NT2/D1 (cell line): ENCODE results near the gene LDLRAD3.
"Not testable (repeated sequence)": the region's sequence is repeated elsewhere in the genome, so short reads cannot be mapped to it uniquely, and the experiment has no call there.

Experiments used
- DNase-seq: peaks from one replicate; pipeline ENCODE4 v3.0.0-alpha.2; 2011; ENCODE audit warnings: low read depth, low spot score
- H3K27me3 ChIP-seq: 2 replicates; pipeline ENCODE4 v1.6.0; 2011; ENCODE audit warnings: mild to moderate bottlenecking; ENCODE audit not compliant: insufficient read length, insufficient read depth
- H3K36me3 ChIP-seq: 2 replicates; pipeline ENCODE4 v1.6.1; 2011; ENCODE audit warnings: mild to moderate bottlenecking, low read length, mixed read lengths; ENCODE audit not compliant: insufficient read depth, insufficient read length
- H3K4me1 ChIP-seq: 2 replicates; pipeline ENCODE4 v1.5.1; 2011; ENCODE audit not compliant: insufficient read depth, insufficient read length
- H3K4me3 ChIP-seq: 2 replicates; pipeline ENCODE4 v1.5.1; 2011; ENCODE audit warnings: low read depth; ENCODE audit not compliant: insufficient read length
- H3K9ac ChIP-seq: 2 replicates; pipeline ENCODE4 v1.6.0; 2011; ENCODE audit warnings: low read depth; ENCODE audit not compliant: insufficient read length
- H3K9me3 ChIP-seq: 2 replicates; pipeline ENCODE4 v1.5.1; 2011; ENCODE audit warnings: mild to moderate bottlenecking, low read length; ENCODE audit not compliant: insufficient read depth
- SUZ12 ChIP-seq: IDR thresholded peaks from 2 replicates; pipeline ENCODE4 v1.6.1; 2011; ENCODE audit not compliant: insufficient read length, insufficient read depth; ENCODE audit errors: extremely low read depth
- YY1 ChIP-seq: IDR thresholded peaks from 2 replicates; pipeline ENCODE4 v1.6.1; 2011; ENCODE audit not compliant: insufficient read length, insufficient read depth
- ZNF274 ChIP-seq: IDR thresholded peaks from 2 replicates; pipeline ENCODE4 v1.6.1; 2011; ENCODE audit warnings: mild to moderate bottlenecking, low read depth, low read length

The LDLRAD3 gene

GRCh38 chr11:35909511-35910265 is 34.2 kb upstream of the LDLRAD3 start:
- no peak overlapping the region for H3K4me3 ChIP-seq
- no peaks in the 10 kb centered on the region for H3K9me3 ChIP-seq
- no peaks in the 10 kb centered on the region for H3K36me3 ChIP-seq
- H3K27me3 ChIP-seq = no peaks in the 10 kb centered on the region
- no peak for DNase-seq
- H3K9ac ChIP-seq = no peak overlapping the region
- no peak for TF ChIP-seq SUZ12
- TF ChIP-seq YY1 = no peak
- TF ChIP-seq ZNF274 = no peak
- no peaks in the 10 kb centered on the region for H3K4me1 ChIP-seq

GRCh38 chr11:35911013-35911412 is 32.8 kb upstream of the LDLRAD3 start:
- Histone ChIP-seq H3K9ac (no peak overlapping the region), H3K4me3 (no peak overlapping the region), H3K36me3 (no peaks in the 10 kb centered on the region), H3K9me3 (no peaks in the 10 kb centered on the region), H3K4me1 (no peaks in the 10 kb centered on the region), H3K27me3 (no peaks in the 10 kb centered on the region)
- TF ChIP-seq YY1 = no peak
- no peak for TF ChIP-seq SUZ12
- TF ChIP-seq ZNF274 = no peak
- no peak for DNase-seq

GRCh38 chr11:35911616-35912165 is 32.2 kb upstream of the LDLRAD3 start:
- Histone ChIP-seq H3K9me3 (no peaks in the 10 kb centered on the region), H3K27me3 (no peaks in the 10 kb centered on the region), H3K4me3 (no peak overlapping the region), H3K36me3 (no peaks in the 10 kb centered on the region), H3K9ac (no peak overlapping the region), H3K4me1 (no peaks in the 10 kb centered on the region)
- DNase-seq = no peak
- TF ChIP-seq SUZ12 (no peak), YY1 (no peak), ZNF274 (no peak)

- not testable (repeated sequence) for DNase-seq, H3K27me3 ChIP-seq, H3K4me3 ChIP-seq, H3K36me3 ChIP-seq, H3K4me1 ChIP-seq, H3K9me3 ChIP-seq, H3K9ac ChIP-seq
Observed at GRCh38 chr11:35912436-35912835, 31.4 kb upstream of the LDLRAD3 start.

- no peaks in the 10 kb centered on the region for H3K4me1 ChIP-seq
- no peak for TF ChIP-seq YY1
- no peak for TF ChIP-seq ZNF274
- TF ChIP-seq SUZ12 = no peak
Observed at GRCh38 chr11:35912883-35913624, 30.8 kb upstream of the LDLRAD3 start.

GRCh38 chr11:35914816-35915215 is 29.0 kb upstream of the LDLRAD3 start:
- Histone ChIP-seq H3K4me1 (peaks cover 3% of the 10 kb centered on the region), H3K9ac (no peak overlapping the region), H3K36me3 (no peaks in the 10 kb centered on the region), H3K9me3 (no peaks in the 10 kb centered on the region), H3K27me3 (no peaks in the 10 kb centered on the region), H3K4me3 (no peak overlapping the region)
- no peak for DNase-seq
- TF ChIP-seq YY1 (no peak), ZNF274 (no peak), SUZ12 (no peak)

More at GRCh38 chr11:35912883-35913624, 30.8 kb upstream of the LDLRAD3 start:
- Histone ChIP-seq H3K9ac (no peak overlapping the region), H3K4me3 (no peak overlapping the region), H3K27me3 (no peaks in the 10 kb centered on the region), H3K9me3 (no peaks in the 10 kb centered on the region), H3K36me3 (no peaks in the 10 kb centered on the region)
- no peak for DNase-seq

GRCh38 chr11:35916270-35916669 is 27.6 kb upstream of the LDLRAD3 start:
- Histone ChIP-seq H3K4me3 (no peak overlapping the region), H3K27me3 (no peaks in the 10 kb centered on the region), H3K36me3 (no peaks in the 10 kb centered on the region), H3K9me3 (no peaks in the 10 kb centered on the region), H3K4me1 (peaks cover 3% of the 10 kb centered on the region), H3K9ac (no peak overlapping the region)
- DNase-seq = no peak
- TF ChIP-seq ZNF274 = no peak
- no peak for TF ChIP-seq YY1
- TF ChIP-seq SUZ12 = no peak
